Hepatocyte (in vitro differentiated cells): ENCODE results near the gene ADH4. TPM values are rescaled to one million over a fixed set of nuclear protein-coding genes. Genes with fewer than 3 reads are reported as not detected.

Experiments used
- DNase-seq: peaks from one replicate; pipeline ENCODE4 v3.0.0-alpha.2; 2016; ENCODE audit warnings: low spot score
- H2AFZ ChIP-seq: fragments of 200-600 bp; sonication (generic); 2 replicates; pipeline ENCODE4 v1.6.0; 2016; ENCODE audit warnings: antibody characterized with exemption, mild to moderate bottlenecking
- H3K27ac ChIP-seq: fragments of 200-600 bp; sonication (generic); 2 replicates; pipeline ENCODE4 v1.5.1; 2016; ENCODE audit warnings: mild to moderate bottlenecking
- H3K27me3 ChIP-seq: fragments of 200-600 bp; sonication (generic); 2 replicates; pipeline ENCODE4 v1.6.1; 2016
- H3K36me3 ChIP-seq: fragments of 200-600 bp; sonication (generic); replicated peaks from 2 replicates; pipeline ENCODE4 v1.5.1; 2016; ENCODE audit warnings: low read depth; ENCODE audit not compliant: insufficient read depth
- H3K4me1 ChIP-seq: fragments of 200-600 bp; sonication (generic); 2 replicates; pipeline ENCODE4 v1.5.1; 2016; ENCODE audit warnings: mild to moderate bottlenecking, moderate library complexity; ENCODE audit not compliant: insufficient read depth
- H3K4me2 ChIP-seq: fragments of 200-600 bp; sonication (generic); 2 replicates; pipeline ENCODE4 v1.6.0; 2016
- H3K4me3 ChIP-seq: fragments of 200-600 bp; sonication (generic); 2 replicates; pipeline ENCODE4 v1.5.1; 2016; ENCODE audit warnings: mild to moderate bottlenecking
- H3K79me2 ChIP-seq: fragments of 200-600 bp; sonication (generic); 2 replicates; pipeline ENCODE4 v1.6.0; 2017; ENCODE audit warnings: mild to moderate bottlenecking
- H3K9me2 ChIP-seq: fragments of 200-600 bp; sonication (generic); replicated peaks from 2 replicates; pipeline ENCODE4 v1.6.0; 2017; ENCODE audit warnings: mild to moderate bottlenecking; ENCODE audit not compliant: insufficient read depth
- H3K9me3 ChIP-seq: fragments of 200-600 bp; sonication (generic); 2 replicates; pipeline ENCODE4 v1.5.1; 2016; ENCODE audit warnings: low read depth, mild to moderate bottlenecking
- H4K20me1 ChIP-seq: fragments of 200-600 bp; sonication (generic); 2 replicates; pipeline ENCODE4 v1.6.0; 2016; ENCODE audit warnings: mild to moderate bottlenecking; ENCODE audit not compliant: insufficient read depth, poor library complexity, severe bottlenecking
- EZH2 ChIP-seq: fragments of 200-600 bp; sonication (generic); IDR thresholded peaks from 2 replicates; pipeline ENCODE4 v1.6.1; 2016; ENCODE audit warnings: antibody characterized with exemption, mild to moderate bottlenecking, borderline replicate concordance
- EZH2phosphoT487 ChIP-seq: fragments of 200-600 bp; sonication (generic); IDR thresholded peaks from one replicate; pipeline ENCODE4 v1.6.1; 2018; ENCODE audit warnings: antibody characterized with exemption, mild to moderate bottlenecking, low read depth, moderate library complexity; ENCODE audit not compliant: unreplicated experiment, severe bottlenecking
- WGBS: methylation state at CpG from one replicate; pipeline ENCODE4 v1.1.6; 2016; ENCODE audit warnings: low lambda C conversion rate; ENCODE audit errors: missing lambda C conversion rate; 5-methylcytosine and 5-hydroxymethylcytosine counted together
- polyA plus RNA-seq: library from polyadenylated mRNA; unstranded; fragments of >200 nt; fragmentation: Nextera tagmentation; extraction: Ambion mirVana; gene quantifications from 2 replicates; pipeline ENCODE4 v1.2.1, GENCODE V29; 2016
- total RNA-seq: library from RNA; depleted of rRNA; stranded (reverse); fragments of >200 nt; gene quantifications from 2 replicates; pipeline ENCODE4 v1.2.3, GENCODE V29; 2014
- TF ChIP-seq, protein P1 (sequence below): fragments of 200-600 bp; sonication (generic); IDR thresholded peaks from 2 replicates; pipeline ENCODE4 v1.5.1; 2016; ENCODE audit warnings: antibody characterized with exemption, mild to moderate bottlenecking; ENCODE audit not compliant: poor library complexity

Gene ADH4
- total and polyA plus RNA-seq, 2 experiments from 2014 or later: 11.0 to 23.5 TPM

DNA sequence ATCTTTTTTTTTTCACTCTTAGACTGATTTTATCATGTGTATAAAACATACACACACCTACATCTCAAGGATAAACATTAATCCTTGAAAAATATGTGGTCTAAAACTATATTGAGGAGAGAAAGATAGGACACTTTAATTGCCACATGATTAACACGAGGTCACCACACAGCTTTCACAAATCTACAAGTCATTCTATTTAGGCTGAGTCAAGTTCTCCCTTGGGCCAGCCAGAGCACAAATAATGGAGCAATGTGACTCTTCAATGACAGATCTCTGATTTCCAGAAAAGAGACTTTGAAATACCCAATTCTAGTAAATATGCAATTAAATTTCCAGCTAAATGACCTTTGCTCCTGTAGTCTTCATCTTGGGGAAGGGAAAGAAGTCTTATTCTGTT, 12.9 kb upstream of the ADH4 start:
- Histone ChIP-seq H3K9me2 (no peaks in the 10 kb centered on the region), H3K27ac (peak overlapping the region; percentile 47), H3K4me1 (peaks cover 10% of the 10 kb centered on the region), H3K9me3 (no peaks in the 10 kb centered on the region), H3K79me2 (no peaks in the 10 kb centered on the region), H2AFZ (no peak overlapping the region), H3K4me3 (no peak overlapping the region), H3K27me3 (no peaks in the 10 kb centered on the region), H3K4me2 (no peak overlapping the region), H3K36me3 (no peaks in the 10 kb centered on the region), H4K20me1 (no peaks in the 10 kb centered on the region)
- DNase-seq: no peak
- TF ChIP-seq EZH2phosphoT487 (no peak), EZH2 (no peak)
- TF ChIP-seq, protein P1, sequence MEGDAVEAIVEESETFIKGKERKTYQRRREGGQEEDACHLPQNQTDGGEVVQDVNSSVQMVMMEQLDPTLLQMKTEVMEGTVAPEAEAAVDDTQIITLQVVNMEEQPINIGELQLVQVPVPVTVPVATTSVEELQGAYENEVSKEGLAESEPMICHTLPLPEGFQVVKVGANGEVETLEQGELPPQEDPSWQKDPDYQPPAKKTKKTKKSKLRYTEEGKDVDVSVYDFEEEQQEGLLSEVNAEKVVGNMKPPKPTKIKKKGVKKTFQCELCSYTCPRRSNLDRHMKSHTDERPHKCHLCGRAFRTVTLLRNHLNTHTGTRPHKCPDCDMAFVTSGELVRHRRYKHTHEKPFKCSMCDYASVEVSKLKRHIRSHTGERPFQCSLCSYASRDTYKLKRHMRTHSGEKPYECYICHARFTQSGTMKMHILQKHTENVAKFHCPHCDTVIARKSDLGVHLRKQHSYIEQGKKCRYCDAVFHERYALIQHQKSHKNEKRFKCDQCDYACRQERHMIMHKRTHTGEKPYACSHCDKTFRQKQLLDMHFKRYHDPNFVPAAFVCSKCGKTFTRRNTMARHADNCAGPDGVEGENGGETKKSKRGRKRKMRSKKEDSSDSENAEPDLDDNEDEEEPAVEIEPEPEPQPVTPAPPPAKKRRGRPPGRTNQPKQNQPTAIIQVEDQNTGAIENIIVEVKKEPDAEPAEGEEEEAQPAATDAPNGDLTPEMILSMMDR: no peak
- 57% methylated on average over 1 of the region's 1 CpG for WGBS

DNA sequence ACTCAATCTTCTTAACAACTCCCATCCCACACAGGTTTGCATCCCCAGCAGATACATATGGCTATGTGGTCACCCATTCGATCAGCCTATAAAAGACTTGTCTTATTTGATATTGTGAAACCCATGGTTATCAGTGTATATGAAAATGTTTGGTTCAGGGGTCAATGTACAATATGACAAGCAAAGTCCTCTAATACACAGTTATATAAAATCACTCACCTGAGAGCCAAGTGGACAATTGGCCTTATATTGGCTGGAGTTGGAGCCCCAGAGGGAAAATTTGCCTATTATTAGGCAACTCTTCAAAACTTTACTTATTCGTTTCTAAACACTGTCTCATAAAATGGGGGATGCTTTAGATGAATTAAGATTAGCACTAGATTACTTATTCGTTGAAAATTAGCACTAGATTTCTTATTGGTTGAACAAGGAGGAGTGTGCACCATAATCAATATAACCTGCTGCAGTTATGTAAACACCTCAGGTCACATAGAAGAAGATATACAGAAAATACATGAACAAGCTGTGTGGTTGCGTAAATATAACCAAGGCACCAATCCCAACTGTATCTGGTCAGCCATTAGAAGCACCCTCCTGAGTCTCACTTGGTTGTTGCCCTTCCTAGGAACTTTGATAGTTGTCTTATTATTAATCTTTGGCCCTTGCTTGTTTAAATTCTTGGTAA, 10.7 kb upstream of the ADH4 start:
- Histone ChIP-seq H3K9me2 (no peaks in the 10 kb centered on the region), H2AFZ (no peak overlapping the region), H3K27me3 (no peaks in the 10 kb centered on the region), H4K20me1 (no peaks in the 10 kb centered on the region), H3K4me2 (no peak overlapping the region), H3K9me3 (no peaks in the 10 kb centered on the region), H3K27ac (no peak overlapping the region), H3K4me1 (peaks cover 10% of the 10 kb centered on the region), H3K36me3 (no peaks in the 10 kb centered on the region), H3K4me3 (no peak overlapping the region), H3K79me2 (no peaks in the 10 kb centered on the region)
- TF ChIP-seq, protein P1: no peak
- TF ChIP-seq EZH2 (no peak), EZH2phosphoT487 (no peak)
- no peak for DNase-seq
- WGBS: 90% methylated on average over 4 of the region's 4 CpGs

GRCh38 chr4:99151995-99152394, 7.9 kb upstream of the ADH4 start:
- Histone ChIP-seq H3K36me3 (no peaks in the 10 kb centered on the region), H3K27ac (no peak overlapping the region), H3K9me2 (no peaks in the 10 kb centered on the region), H3K4me1 (no peaks in the 10 kb centered on the region), H3K9me3 (no peaks in the 10 kb centered on the region), H3K4me3 (no peak overlapping the region), H3K79me2 (no peaks in the 10 kb centered on the region), H3K4me2 (no peak overlapping the region), H3K27me3 (no peaks in the 10 kb centered on the region), H4K20me1 (no peaks in the 10 kb centered on the region), H2AFZ (no peak overlapping the region)
- DNase-seq: no peak
- TF ChIP-seq, protein P1: no peak
- no peak for TF ChIP-seq EZH2
- WGBS: 0% methylated on average over 1 of the region's 1 CpG

DNA sequence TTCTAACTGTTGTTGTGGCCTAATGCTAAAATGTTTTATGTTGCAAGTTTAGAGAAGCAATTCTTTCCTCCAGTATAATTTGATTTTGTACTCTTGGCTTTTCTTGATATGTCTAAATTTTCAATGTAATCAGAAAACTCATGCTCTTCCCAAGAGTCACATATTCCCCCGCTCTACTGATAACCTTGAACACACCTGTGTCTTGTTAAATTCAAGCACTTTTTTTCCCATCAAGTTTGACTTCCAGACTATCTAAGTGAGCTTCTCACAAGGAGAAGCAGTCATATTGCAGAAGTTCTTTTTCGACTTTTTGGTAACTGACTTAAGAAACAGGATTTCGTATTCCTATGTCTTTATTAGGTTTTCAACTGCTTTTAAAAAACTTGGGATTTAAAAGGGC, 7.4 kb upstream of the ADH4 start:
- Histone ChIP-seq H3K4me3 (no peak overlapping the region), H3K27ac (no peak overlapping the region), H2AFZ (no peak overlapping the region), H3K4me2 (no peak overlapping the region), H3K9me2 (no peaks in the 10 kb centered on the region), H4K20me1 (no peaks in the 10 kb centered on the region), H3K36me3 (no peaks in the 10 kb centered on the region), H3K27me3 (no peaks in the 10 kb centered on the region), H3K4me1 (no peaks in the 10 kb centered on the region), H3K79me2 (no peaks in the 10 kb centered on the region), H3K9me3 (no peaks in the 10 kb centered on the region)
- no peak for TF ChIP-seq EZH2phosphoT487
- TF ChIP-seq, protein P1: no peak
- no peak for TF ChIP-seq EZH2
- no peak for DNase-seq
- WGBS: 90% methylated on average over 3 of the region's 3 CpGs
